Fibroblast of skin of left biceps (primary cell): Measurements from ENCODE around the gene NTM.

ENCODE experiments used
- DNase-seq, 2 experiments: peaks; one replicate each; pipeline ENCODE4 v3.0.0-alpha.2; 2013; ENCODE audit warnings: low read depth in 2 of 2

The NTM gene

GRCh38 chr11:131766637-131767036, 396.2 kb downstream of the NTM start:
- DNase-seq: no peak

DNA sequence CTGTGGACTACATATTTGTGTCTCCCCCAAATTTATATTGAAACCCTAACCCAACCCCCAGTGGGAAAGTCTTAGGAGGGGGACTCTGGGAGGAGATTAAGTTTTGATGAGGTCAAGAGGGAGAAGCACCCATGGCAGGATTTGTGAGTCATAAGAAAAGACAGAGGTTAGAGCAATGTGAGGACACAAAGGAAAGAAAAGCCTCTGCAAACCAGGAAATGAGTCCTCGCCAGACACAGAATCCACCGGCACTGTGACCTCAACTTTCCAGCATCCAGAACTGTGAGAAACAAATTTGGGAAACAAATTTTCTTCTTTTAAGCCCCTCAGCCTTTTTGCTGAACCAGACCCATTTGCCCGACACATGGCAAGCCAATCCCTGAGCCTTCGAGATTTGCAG, 397.0 kb downstream of the NTM start:
- DNase-seq: no peak

GRCh38 chr11:131770801-131771200, 400.4 kb downstream of the NTM start:
- DNase-seq: no peak

DNA sequence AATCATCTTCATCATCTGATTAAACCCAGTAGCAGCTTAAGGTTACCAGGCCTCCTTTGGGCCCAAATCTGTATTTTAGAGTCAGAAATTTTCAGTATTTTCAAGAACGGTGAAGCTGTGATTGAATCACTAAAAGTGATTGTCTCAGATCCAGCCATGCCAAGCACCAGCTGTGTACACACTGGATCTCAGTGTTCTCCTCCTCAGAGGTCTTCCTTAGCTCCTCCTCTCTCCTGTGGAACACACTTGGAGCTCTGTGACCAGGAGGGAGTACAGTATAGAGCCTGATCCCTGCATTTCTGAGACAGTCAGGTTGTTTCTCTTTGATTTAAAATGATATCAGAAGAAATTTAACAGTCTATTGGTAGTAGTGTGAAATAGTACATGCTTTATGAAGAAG, 401.1 kb downstream of the NTM start:
- DNase-seq: no peak

DNA sequence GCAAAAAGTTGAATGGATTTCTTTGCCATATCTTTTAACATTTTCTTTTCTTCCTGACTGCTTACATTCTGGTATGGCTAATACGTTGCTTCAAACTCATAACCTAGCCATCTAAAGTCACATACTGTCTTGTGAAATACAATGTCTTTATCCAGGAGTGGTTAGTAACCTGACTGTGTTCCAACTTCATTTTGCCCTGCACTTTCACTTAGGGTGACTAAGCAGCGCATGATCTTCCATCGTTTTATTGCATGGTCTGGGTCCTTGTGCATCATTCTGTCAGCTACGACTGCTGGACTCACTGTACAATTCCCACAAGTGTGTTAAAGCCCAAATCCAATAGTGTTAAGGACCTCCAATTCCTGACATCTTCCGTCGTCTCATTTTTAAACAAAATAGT, 403.2 kb downstream of the NTM start:
- DNase-seq: no peak

- DNase-seq: no peak
Observed at GRCh38 chr11:131776211-131776610, 405.8 kb downstream of the NTM start.

DNA sequence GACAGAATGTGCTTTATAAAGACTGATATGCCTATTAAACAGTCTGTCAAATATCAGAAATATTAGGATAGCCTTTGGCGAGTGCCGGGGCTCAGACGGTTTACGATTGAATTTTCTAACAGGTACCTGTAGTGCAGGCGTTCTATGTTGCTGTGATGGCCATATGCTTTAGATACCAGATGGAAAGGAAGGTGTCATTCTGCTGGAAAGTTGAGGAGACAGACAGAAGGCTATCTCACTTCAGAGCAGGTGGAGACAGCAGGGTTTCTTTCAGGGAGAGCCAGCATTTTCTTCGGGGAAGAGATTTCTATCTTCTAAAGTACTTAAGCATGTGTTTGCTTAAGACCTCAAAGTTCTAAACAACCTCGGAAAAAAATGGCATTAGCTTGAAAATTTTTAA, 415.4 kb downstream of the NTM start:
- no peak for DNase-seq

DNA sequence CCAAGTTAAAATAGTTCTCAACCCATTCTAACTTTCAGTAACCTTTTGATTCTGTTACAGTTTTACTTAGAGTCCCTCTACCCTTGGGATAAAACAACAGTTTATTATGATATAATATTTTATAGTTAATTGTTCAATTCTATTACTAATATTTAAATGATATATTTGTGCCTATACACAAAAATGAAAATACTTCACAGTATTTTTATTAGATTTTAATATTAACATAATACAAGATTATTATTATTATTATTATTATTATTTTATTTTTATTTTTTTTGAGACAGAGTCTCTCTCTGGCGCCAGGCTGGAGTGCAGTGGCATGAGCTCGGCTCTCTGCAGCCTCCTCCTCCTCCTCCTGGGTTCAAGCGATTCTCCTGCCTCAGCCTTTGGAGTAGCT, 416.7 kb downstream of the NTM start:
- DNase-seq: no peak

DNA sequence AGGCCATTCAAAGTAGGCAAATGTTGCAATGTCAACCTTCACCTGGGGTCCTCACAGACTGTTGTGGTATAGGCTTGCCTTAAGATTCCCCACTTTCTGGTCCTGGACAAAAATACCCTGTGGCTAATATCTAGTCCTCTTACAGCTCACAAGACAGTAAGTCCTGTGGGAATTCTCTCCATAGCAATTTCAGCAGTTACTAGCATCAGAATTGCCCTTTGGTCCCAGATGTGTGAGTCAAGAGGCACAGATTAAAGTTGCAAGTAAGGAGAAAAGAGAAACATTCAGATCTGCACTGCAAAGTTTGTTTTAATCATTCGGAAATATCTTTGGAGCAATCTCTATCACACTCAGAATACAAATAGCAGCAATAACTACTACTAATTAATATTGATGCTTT, 420.2 kb downstream of the NTM start:
- no peak for DNase-seq

DNA sequence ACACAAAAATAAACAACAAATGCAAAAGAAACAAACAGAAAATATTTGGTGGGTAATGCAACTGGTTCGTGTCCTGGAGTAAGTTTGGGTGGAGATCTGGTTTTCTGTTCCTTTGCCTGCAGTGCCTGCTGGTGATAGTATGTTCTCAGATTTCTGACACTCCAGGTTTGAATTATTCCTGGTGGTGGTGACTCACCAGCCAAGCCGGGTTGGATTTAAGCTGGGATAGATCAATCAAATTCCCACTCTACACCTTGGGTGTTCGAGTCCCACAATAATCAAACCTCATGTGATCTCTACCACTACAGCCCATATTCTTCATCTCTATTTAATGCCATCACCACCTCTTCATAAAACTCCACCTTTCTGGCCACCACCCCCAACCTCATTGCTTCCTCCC, 421.8 kb downstream of the NTM start:
- DNase-seq: peak; percentile 17 to 21

GRCh38 chr11:131796089-131796488, 425.7 kb downstream of the NTM start:
- DNase-seq: no peak

DNA sequence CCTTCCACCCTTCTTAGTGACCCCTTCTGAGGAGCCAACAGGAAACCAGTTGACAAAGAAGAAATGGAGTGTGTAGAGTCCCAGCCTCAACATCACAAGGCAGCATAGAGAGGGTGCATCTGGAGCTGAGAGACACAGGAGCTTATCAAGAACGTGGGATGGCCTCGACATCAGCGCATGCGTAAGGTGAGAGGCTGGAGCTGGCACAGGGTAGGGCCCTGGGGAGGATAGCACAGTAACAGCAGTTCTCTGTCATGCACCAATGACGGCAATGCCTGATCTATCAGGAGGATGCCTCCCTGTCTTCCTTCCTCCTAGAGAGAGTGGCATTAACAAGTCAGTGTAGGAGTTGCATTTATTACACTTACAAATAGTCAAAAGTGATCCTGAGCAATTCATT, 426.1 kb downstream of the NTM start:
- no peak for DNase-seq

DNA sequence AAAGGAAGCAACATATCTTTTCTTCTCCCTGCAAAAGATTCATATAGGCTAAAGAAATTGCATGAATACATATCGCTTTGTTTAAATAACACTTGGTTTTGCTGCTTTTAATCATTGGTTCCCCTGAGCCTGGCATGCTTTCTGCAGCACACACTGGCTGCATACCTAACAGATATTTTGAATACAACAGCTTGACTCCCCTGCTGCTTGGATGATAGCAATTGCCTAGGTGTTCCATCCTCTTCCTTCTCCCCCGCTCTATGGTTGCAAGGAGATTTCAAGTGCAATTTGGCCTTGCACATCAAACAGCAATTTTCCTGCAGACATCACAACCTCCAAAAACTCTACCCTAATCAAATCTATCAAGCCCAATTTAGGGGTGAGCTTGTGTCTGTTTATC, 430.0 kb downstream of the NTM start:
- DNase-seq: no peak

- no peak for DNase-seq
Observed at GRCh38 chr11:131802440-131803115, 432.2 kb downstream of the NTM start.

GRCh38 chr11:131807876-131808275, 437.5 kb downstream of the NTM start:
- no peak for DNase-seq

GRCh38 chr11:131808470-131808869, 438.1 kb downstream of the NTM start:
- no peak for DNase-seq

DNA sequence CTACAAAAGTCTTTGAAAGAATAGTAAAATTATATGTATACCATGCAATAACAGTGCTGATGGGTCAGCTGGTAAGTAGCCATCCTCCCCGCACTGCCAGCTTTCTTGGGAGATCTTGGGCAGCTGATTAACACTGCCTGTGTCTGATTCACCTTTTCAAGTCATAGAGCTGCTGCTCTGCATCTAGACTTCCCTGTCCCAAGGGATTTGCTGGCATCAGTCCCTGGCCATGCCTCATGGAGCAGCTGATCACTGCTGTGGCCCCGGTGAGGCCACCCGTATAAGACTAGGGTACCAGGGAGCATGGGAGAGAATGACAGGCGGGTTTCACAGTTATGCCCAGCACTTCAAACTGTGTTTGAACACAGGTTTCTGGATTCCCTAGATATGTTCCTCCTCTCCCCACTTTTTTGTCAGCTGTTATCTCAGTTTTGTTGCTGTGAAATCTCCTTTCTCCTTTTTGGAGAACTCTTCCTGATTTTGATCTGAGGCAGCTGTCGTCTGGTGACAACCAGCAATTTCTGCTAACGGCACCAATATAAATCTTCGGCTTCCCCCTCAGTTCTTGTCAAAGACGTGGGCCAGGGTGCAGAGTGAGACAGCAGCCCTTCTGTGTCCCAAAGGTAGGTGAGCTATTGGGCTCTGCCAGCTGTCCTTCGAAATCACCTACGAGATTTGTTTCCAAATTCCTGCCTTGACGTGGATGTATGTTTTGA, 438.9 kb downstream of the NTM start:
- no peak for DNase-seq

DNA sequence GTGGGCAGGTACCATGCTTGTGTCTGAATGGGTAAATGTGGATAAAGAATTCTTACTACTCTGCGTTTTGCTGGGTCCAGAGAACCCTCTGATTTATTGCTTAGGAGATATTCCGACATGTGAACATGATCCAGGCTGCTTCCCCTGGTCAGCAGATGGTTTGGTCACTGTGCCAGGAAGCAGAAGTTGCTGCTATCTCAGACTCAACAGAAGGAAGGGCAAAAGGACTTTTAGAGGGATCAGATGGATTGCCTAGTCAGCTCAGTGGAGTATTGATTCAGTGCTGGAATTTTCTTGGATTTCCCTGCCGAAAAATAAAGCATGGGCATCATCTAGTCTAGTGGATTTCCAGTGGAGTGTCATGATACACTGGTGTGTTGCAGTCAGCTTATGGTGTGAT, 440.1 kb downstream of the NTM start:
- no peak for DNase-seq

DNA sequence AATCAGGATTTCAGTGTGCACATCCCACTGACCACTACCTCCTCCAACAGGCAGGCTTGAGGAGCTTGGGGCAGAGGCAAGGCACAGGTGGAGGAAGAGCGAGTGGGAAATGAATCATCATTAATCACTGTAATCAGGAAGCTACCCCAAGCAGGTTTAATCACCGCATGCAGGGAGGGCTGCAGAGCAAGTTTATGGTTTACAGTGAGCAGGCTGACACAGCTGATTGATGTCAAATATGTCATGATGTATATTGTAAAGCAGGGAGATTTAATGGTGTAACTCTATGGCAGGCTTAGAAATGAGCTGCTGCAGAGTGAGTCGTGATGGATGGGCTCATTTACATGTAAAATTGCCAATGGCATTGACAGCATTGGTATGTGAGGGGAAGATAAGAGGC, 441.0 kb downstream of the NTM start:
- DNase-seq: no peak

DNA sequence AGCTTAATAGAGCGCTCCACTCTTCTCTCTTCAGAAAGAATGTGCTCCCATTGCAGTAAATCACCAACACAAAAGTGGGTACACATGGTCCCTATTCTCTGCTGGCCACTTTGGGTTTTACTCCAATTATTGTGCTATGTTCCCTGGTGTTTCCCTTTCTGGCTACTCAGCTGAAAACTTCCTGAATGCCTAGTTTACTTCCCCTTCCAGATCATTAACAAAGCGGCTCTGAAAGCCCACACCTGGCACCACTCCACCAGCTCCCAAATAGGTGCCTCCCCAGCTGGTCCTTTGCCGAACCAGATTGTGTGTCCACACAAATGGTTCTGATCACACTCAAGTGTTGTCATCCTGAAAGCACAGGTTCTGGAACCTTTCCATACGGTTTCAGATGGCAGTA, 443.7 kb downstream of the NTM start:
- DNase-seq: no peak

- DNase-seq: no peak
Observed at GRCh38 chr11:131815590-131815989, 445.2 kb downstream of the NTM start.

GRCh38 chr11:131816051-131816450, 445.6 kb downstream of the NTM start:
- no peak for DNase-seq

- no peak for DNase-seq
Observed at GRCh38 chr11:131817687-131818188, 447.3 kb downstream of the NTM start.

- no peak for DNase-seq
Observed at GRCh38 chr11:131819865-131820264, 449.4 kb downstream of the NTM start.
